HG03354 (cell line): ENCODE results near the gene SCUBE3.

ENCODE experiments used
- ATAC-seq: cut with Tn5 transposase; IDR thresholded peaks from one replicate; pipeline ENCODE4 v1.9.1; 2021; ENCODE audit warnings: mild to moderate bottlenecking; ENCODE audit not compliant: unreplicated experiment, poor library complexity, severe bottlenecking

Gene SCUBE3

DNA sequence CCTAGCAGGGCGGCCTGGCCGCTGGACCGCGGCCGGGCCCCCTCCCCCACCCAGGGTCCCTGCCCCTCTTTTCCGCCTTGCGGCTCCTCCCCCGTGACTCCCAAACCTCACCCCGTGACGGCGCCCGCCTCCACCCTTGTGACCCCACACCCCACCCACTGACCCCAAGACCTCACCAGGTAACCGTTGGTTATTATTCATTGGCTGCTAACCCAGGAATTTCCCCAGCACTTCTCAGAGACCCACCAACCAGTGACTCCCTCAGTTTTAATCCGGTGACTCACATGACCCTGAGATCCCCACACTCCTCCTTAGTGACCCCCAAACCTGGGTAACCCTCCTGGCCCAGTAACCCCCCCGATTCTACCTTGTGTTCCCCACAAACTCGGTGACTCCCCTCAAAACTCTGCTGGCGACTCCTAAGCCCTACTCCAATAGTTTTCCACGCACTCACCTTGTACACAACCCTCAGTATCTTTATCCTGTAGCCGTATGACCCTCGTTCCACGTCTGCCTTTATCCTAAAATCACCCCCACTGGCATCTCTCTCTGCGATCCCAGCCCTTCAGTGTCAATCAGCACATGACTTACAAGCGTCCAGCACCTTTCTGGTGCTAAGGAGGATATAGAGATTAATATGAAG lies 46.3 kb downstream of the SCUBE3 start:
- ATAC-seq = peak; percentile 37

DNA sequence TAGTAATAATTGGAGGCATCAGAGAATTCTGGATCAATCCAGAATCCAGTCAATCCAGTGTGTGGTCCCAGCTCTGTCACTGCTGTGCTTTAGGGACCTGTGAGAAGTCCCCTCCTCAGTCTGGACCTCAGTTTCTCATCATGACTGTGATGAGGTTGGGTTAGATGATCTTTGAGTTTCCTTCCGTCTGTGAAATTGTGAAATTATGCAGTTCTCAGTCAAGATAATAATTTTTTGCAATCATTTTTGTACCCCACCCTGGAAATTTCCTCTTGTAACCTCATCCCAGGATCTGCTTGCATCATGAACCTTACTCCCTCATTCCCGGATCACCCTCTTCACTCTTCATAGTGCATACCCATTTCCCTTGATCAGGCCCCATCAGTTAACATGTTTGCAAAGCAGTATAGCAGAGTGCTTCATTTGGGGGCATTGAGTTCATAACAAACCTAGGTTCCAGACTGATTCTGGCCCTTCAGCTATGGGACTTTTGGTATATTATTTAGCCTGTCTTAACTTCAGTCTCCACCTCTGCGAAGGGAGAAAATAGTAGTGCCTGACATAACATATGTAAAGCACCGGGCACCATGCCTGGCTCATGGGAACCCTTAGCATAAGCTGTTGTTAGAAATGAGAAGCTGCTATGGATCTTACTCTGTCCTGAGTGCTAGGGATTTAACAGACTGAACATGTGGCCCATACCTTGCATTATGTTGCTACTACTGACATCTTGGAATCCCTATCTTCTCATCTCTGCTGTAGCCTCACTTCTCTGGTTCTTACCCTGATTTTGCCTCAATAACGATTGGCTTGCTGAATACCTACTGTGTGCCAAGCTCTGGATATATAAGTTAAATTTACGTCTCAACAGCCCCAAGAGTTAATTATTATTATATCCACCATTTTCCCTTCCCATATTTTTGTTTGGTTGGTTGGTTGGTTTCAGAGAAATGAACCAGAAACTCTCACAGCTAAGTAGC lies 47.1 kb downstream of the SCUBE3 start:
- no peak for ATAC-seq

DNA sequence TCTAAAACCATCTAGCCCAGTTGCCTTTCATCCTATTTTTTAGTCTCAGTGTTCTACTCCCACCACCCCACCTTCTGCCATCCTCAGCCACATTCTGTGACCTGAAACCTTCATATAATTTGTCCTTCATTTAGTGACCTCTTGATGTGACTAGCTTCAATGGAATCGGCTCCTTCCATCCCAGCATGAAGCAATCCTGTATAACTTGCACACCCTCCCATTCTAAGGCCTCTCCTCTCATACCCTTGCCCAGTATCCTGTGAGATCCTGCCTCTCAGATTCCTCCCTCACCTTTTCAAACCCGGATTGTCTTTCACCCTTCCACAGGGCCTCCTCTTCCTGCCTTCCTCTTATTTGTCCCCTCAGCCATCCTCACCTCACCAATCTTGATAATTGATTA lies 48.8 kb downstream of the SCUBE3 start:
- no peak for ATAC-seq

DNA sequence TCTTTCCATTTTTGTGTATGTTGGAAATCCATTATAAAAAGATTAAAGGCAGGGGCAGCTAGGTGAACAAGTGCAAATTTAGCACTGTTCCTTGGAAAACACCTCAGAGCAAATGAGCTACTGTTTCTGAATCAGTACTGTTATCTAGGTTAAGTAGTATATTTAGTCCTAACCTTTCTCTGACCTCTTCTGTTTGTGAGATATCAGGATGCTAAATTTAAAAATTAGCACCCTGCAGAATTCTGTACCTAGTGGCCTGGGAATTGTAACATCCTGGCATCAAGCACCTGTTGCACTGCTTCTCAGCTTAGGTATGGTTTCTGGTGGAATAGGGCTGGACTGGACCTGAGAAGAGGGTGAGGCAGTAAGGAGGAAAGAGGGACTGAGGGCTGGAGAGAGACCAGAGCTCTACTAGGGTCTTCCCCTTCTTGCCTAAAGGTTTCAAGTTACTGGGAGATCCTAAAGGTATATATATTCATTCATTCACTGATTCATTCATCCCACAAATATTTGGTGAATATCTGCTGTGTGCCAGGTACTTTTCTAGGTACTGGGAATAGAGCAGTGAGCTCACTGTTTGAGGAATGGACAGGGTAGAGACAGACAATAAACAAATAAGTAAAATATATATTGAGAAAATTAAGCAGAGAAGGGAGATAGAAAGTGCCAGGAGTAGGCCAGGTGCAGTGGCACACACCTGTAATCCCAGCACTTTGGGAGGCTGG lies 51.0 kb downstream of the SCUBE3 start:
- no peak for ATAC-seq

DNA sequence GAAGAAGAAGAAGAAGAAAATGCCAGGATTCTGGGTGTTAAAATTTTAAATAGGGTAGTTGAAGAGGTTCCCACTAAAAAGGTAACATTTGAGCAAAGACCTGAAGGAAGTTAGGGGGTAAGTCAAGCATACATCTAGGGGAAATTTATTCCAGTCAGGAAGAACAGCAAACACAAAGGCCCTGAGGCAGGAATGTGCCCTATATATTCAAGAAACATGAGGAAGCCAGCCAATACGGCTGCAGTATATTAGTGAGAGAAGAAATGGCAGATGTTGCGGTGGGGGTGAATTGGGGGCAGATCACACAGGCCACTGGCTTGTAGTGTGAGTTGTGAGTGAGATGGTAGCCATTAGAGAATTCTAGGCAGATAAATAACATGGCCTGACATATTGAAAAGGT lies 51.8 kb downstream of the SCUBE3 start:
- no peak for ATAC-seq

DNA sequence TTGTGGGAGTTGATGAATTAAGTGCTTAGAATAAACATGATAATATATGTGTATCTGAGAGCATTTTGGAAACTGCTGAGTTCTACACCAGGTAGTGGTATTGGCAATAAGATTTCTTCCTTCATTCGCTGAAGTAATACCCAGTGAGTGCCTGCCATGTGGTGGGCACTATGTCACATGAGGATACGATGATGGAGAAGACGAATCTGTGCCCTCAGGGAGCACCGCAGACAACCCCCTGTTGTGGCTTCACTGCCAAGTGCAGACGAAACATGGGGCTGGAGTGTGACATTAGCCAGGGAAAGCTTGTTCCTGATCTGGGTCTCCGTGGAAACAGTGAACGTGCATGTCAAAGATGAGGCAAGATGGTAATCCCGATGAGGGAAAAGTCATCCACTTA lies 53.7 kb downstream of the SCUBE3 start:
- no peak for ATAC-seq

DNA sequence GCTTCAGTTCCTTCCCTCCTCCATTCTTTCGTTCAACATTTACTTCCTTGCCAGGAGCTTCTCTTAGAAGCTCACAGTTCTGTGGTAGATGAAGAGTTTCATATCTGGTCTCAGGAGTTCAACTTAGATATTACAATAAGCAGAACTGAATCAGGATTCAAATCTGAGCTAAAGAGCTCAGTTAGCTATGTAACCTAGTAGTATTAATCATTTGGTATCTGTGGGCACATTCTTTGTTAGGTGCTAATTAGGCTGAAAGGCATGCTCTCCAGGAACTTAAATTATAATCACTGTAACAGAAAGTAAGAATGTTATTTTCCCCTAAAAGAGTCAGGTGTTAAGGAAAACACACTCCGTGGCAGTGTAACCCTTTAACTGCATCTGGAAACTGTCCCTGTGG lies 54.1 kb downstream of the SCUBE3 start:
- no peak for ATAC-seq

DNA sequence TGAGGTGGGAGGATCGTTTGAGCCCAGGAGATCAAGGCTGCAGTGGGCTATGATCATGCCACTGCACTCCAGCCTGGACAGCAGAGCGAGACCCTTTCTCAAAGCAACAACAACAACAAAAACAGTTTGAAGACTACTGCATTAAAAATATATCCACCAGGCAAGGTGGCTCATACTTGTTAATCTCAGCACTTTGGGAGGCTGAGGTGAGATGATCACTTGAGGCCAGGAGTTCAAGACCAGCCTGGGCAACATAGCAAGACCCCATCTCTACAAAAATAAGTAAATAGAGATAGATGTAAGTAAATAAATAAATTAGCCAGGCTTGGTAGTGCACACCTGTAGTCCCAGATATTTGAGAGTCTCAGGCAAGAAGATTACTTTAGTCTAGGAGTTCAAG lies 58.2 kb downstream of the SCUBE3 start:
- ATAC-seq = no peak

DNA sequence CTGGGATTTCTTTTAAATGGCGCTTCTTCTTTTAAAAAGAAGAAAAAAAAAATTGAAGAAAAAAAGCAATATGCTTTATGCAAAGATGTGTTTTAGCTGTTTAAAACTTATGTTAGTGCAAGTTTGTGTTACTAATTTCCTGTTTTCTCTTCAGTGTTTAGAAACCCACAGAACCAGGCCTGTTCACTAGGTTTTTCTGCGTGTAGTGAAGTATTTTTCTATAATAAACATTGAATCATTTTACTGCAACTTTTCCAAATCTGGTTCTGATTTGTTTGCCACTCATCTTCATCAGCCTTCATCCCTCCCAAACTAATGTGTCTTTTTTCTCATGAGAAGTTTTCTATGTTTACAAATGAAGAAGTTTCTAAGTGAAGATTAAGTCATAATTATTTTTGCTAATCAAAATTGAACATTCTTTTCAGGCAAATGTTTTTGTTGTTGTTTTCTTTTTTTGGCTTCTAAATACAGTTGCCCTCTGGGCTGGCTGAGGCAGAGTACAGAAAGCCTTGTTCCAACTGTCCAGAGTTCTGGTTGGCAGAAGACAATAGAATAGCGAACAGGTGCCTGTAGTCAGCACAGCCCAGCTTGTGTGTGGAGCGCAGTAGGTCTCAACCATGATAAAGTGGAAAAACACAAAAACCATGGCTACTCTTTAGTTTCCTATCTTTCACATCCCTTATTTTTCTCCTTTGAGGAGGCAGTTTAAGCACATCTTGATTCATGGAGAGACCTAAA lies 60.2 kb downstream of the SCUBE3 start:
- ATAC-seq = no peak

DNA sequence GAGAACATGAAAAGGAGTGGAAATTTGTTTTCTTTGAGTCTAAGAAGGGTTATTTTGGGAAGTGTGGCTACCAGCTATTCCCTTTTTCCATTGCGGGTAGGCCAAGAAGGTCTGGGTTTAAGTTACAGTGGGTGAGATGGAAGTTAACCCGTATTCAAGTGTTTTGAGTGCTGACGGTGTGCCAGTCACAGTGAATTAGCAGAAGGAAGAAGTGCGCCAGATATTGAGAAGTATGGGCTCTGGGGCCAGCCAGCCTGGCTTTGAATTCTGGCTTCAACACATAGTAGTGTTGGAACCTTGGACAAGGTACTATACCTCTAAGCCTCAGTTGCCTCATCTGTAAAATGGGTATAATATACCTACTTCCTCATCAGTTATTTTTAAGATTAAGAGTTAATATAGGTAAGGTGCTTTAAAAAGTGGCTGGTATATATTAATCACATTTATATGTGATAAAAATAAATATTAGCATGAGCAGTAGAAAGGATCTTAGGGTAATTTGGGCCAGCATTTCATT lies 62.0 kb downstream of the SCUBE3 start:
- ATAC-seq = no peak

DNA sequence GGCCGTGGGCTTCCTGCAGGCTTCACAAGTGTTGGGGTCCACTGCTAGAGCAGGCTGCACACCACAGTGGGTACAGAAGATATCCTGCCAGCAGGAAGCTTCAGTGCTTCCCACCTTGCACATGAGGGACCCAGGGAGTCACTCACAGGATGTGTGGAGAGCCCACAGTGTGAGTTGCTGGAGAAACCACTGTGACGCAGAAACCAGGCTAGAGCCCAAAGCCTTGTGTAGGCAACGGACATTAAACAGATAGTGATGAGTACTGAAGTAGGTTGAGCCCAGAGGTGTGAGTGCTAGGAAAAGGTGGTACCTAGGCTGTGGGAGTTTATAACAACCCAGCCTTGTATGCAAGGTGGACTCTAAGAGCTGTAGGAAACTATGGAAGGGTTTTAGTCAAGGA lies 65.0 kb downstream of the SCUBE3 start:
- no peak for ATAC-seq

DNA sequence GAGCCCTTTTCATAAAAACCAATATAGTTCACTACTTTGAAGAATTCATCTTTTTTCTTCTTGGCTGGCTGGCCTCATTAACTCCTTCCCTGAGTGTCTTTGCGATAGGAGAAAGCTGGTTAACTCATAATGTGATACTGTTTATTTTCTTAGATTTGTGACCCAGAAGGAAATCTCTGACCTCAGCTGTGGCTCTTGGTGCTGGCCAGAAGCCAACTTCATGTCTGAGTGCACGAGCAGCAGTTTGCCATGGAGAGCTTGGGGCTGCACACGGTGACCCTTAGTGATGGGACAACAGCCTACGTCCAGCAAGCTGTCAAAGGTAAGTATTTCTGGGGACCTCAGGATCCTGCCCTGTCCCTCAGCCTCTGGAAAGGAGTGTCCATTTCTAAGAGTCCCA lies 67.1 kb downstream of the SCUBE3 start:
- ATAC-seq = no peak

DNA sequence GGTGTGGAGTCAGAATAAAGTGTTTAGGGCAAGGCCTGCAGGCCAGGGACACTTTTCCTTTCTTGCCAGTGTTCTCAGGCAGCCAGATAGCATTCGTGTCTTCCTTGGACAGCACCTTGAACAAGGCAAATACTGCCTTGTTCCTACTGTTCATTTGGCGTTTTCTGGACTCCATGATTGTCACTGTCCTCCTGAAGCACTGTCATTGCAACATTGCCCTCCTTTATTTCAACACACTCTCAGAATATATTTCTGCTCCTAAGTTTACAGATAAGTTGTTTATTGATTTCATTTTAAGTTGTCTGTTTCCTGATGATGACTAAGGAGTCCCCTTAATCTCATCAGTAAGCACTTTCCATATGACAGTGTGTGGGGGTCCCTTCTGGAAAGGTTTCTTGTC lies 68.7 kb downstream of the SCUBE3 start:
- no peak for ATAC-seq

DNA sequence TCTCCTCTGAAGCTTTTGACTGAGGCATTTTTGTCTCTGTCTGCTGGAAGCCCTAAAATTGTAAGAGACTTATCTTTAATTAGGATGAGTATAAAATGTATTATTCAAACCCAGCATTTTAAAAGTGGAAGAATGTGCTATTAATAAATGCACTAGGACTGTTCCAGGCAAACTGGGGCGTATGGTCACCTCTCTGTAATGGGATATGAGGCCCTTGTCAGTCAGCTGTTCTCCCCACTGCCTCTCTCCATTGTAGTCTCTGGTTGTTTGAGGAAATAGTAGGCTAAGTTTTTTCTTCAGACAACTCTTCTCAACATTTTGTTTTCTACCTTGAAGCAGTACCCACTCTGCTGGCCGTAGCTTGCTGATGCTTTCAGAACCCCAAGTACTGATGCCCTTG lies 69.6 kb downstream of the SCUBE3 start:
- no peak for ATAC-seq

DNA sequence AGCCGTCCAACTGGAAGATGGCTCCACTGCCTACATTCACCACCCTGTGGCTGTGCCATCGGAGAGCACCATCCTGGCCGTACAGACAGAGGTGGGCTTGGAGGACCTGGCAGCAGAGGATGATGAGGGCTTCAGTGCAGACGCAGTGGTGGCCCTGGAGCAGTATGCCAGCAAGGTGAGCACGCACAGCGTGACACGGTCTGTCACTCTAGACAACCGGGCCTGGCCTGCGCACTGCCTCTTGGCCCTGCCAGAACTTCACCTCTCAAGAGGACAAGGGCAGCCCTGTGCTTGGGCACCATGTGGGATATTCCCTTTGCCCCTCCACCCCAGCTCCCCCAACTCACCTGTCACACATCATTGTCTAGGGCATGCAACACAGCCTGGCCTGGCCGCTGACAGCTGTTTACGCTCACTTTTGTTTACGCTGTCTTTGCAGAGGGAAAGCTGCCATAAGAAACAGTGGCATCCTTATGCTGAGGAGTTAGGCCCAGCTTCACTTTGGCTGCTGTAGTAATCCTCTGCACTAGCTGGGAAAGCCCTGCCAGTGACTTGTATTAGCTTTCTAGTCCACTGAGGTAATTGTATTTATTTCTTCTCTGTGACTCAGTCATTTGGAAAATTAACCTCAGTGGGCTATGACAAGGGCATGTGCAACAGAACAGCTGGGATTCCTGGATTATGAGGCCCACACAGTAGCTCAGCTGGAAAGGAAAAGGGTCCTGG lies 74.1 kb downstream of the SCUBE3 start:
- ATAC-seq = no peak

DNA sequence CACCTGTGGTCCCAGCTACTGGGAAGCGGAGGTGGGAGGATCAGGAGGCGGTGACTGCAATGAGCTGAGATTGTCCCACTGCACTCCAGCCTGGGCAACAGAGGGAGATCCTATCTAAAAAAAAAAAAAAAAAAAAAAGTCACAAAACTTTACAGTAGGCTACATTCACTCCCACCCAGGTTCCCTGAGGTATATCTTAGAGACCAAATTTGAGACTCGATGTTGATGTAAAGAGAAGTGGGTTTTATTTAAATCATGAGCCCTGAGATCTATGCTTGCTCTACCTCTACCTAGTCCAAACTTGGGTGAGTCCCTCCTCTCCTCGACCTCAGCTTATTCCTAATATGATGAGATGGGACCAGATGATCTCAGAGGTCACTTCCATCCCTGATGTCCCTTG lies 75.1 kb downstream of the SCUBE3 start:
- ATAC-seq = no peak

DNA sequence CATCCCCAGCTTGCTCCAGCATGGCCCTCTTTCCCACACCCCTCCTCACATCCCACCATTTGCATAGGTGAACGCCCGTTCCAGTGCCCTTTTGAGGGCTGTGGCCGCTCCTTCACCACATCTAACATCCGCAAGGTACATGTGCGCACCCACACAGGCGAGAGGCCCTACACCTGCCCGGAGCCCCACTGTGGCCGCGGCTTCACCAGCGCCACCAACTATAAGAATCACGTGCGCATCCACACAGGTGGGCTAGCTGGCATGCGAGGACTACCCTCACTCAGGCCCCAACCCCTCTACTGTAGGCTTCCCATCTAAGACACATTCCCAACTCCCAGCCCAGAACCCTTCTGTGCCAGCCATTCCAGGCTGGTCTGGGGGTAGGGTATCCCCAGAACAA lies 77.7 kb downstream of the SCUBE3 start:
- ATAC-seq = no peak

DNA sequence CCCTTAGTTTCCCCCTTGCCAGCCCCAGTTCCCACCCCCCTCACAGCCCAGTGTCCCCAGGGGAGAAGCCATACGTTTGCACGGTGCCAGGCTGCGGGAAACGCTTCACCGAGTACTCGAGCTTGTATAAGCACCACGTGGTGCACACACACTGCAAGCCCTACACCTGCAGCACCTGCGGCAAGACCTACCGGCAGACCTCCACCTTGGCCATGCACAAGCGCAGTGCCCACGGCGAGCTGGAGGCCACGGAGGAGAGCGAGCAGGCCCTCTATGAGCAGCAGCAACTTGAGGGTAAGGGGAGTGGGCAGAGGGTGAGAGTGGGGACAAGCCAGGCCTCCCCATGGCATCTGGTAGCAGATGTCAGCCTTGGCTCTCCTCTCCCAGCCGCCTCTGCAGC lies 78.7 kb downstream of the SCUBE3 start:
- no peak for ATAC-seq

DNA sequence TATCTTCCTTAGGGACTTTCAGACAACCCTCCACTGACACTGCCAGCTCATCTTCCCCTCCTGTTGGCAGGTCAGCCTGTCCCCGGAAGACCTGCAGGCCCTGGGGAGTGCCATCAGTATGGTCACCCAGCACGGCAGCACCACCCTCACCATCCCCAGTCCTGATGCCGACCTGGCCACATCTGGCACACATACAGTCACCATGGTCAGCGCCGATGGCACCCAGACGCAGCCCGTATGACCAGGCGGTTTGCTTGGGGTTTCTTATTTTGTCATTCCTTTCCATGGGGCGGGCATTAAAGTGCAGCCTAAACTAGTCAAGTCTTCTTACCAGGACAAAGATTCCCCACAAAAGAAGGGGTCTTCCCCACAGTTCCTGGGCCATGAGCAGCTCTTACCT lies 79.9 kb downstream of the SCUBE3 start:
- ATAC-seq = no peak
